Karpas-422 (cell line): ENCODE data around the gene SVOP. TPM values are rescaled to one million over a fixed set of nuclear protein-coding genes. Genes with fewer than 3 reads are reported as not detected.

Experiments used
- DNase-seq: peaks from one replicate; pipeline ENCODE4 v3.0.0-alpha.2; 2015
- H2AFZ ChIP-seq: fragments of 200-600 bp; sonication (generic); 2 replicates; pipeline ENCODE4 v1.6.1; 2014; ENCODE audit warnings: antibody characterized with exemption, low read length, mixed read lengths
- H3K27ac ChIP-seq: fragments of 200-600 bp; sonication (generic); 2 replicates; pipeline ENCODE4 v1.5.1; 2014; ENCODE audit warnings: mild to moderate bottlenecking, low read length, moderate library complexity
- H3K27me3 ChIP-seq: fragments of 200-600 bp; sonication (generic); 2 replicates; pipeline ENCODE4 v1.6.1; 2014; ENCODE audit warnings: low read length, mixed read lengths
- H3K36me3 ChIP-seq: fragments of 200-600 bp; sonication (generic); 2 replicates; pipeline ENCODE4 v1.6.1; 2014; ENCODE audit warnings: low read length, mixed read lengths; ENCODE audit not compliant: insufficient read depth
- H3K4me1 ChIP-seq: fragments of 200-600 bp; sonication (generic); 2 replicates; pipeline ENCODE4 v1.6.1; 2014; ENCODE audit warnings: mild to moderate bottlenecking, low read length, mixed read lengths
- H3K4me2 ChIP-seq: fragments of 200-600 bp; sonication (generic); 2 replicates; pipeline ENCODE4 v1.6.1; 2014; ENCODE audit warnings: low read length, low read depth, mild to moderate bottlenecking; ENCODE audit not compliant: poor library complexity, severe bottlenecking
- H3K4me3 ChIP-seq: fragments of 200-600 bp; sonication (generic); 2 replicates; pipeline ENCODE4 v1.5.1; 2014; ENCODE audit warnings: mild to moderate bottlenecking, antibody characterized with exemption, low read length, mixed read lengths
- H3K79me2 ChIP-seq: fragments of 200-600 bp; sonication (generic); 2 replicates; pipeline ENCODE4 v1.6.1; 2014; ENCODE audit warnings: mild to moderate bottlenecking, low read length, mixed read lengths
- H3K9ac ChIP-seq: fragments of 200-600 bp; sonication (generic); 2 replicates; pipeline ENCODE4 v1.6.0; 2014; ENCODE audit warnings: low read length
- H3K9me2 ChIP-seq: fragments of 200-600 bp; sonication (generic), shearing (Covaris generic); replicated peaks from 2 replicates; pipeline ENCODE4 v1.6.0; 2014; ENCODE audit warnings: mild to moderate bottlenecking, low read length, moderate library complexity; ENCODE audit not compliant: insufficient read depth
- H3K9me3 ChIP-seq: fragments of 300-700, 200-600 bp; sonication (generic); 2 replicates; pipeline ENCODE4 v1.6.1; 2014; ENCODE audit warnings: low read length, mixed read lengths
- H4K20me1 ChIP-seq: fragments of 200-600 bp; sonication (generic); 2 replicates; pipeline ENCODE4 v1.6.1; 2014; ENCODE audit warnings: mild to moderate bottlenecking, antibody characterized with exemption, low read length, low read depth; ENCODE audit not compliant: insufficient read depth
- total RNA-seq: library from RNA; depleted of rRNA; stranded (reverse); fragments of >200 nt; shearing (Covaris generic); gene quantifications from 2 replicates; pipeline ENCODE4 v1.2.3, GENCODE V29; 2014; ENCODE audit warnings: low replicate concordance

SVOP gene
- total RNA-seq, 1 experiment from 2014 or later: not detected

DNA sequence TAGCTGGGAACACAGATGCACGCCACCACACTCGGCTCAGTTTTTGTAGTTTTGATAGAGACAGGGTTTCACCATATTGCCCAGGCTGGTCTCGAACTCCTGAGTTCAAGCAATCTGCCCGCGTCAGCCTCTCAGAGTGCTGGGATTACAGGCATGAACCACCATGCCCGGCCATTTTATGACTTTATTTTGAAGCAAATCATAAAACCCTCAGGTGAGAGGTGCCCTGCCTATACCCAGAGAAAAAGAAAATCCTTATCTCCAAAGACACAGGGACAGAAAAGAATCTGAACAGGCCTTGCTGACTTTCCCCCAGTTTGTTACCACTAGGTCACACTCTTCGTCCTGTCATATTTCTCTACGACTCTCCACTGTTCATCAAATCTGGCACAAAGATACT is 92.2 kb downstream of the SVOP start:
- Histone ChIP-seq H3K9me3 (no peaks in the 10 kb centered on the region), H3K4me2 (no peak overlapping the region), H3K4me1 (no peaks in the 10 kb centered on the region), H4K20me1 (no peaks in the 10 kb centered on the region), H3K9ac (no peak overlapping the region), H3K4me3 (no peak overlapping the region), H3K36me3 (no peaks in the 10 kb centered on the region), H3K9me2 (no peaks in the 10 kb centered on the region; the same call in 1 of the 2 replicates), H3K27me3 (no peaks in the 10 kb centered on the region), H3K79me2 (no peaks in the 10 kb centered on the region), H2AFZ (no peak overlapping the region), H3K27ac (no peak overlapping the region)
- no peak for DNase-seq

DNA sequence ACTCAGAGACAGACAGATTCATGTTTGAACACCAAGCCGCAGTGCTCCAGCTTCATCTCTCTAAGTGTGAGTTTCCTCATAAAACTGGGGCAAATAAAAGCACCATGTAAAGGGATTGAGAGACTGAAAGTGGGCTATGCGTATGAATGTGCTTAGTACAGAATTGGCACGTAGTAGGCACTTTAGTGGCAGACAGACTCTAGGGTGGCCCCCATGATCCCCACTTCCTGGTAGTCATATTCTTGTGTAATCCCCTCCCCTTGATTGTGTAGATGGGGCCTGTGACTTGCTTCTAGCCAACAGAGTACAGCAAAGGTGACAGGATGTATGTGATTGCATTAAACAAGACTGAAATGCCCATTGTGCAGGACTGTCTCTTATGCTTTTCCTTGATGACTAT is 98.0 kb downstream of the SVOP start:
- Histone ChIP-seq H3K4me3 (no peak overlapping the region), H3K9me2 (no peaks in the 10 kb centered on the region; the same call in 1 of the 2 replicates), H3K27ac (no peak overlapping the region), H3K4me1 (no peaks in the 10 kb centered on the region), H3K36me3 (no peaks in the 10 kb centered on the region), H3K9ac (no peak overlapping the region), H2AFZ (no peak overlapping the region), H3K79me2 (no peaks in the 10 kb centered on the region), H3K9me3 (no peaks in the 10 kb centered on the region), H4K20me1 (no peaks in the 10 kb centered on the region), H3K27me3 (no peaks in the 10 kb centered on the region), H3K4me2 (no peak overlapping the region)
- DNase-seq: no peak

DNA sequence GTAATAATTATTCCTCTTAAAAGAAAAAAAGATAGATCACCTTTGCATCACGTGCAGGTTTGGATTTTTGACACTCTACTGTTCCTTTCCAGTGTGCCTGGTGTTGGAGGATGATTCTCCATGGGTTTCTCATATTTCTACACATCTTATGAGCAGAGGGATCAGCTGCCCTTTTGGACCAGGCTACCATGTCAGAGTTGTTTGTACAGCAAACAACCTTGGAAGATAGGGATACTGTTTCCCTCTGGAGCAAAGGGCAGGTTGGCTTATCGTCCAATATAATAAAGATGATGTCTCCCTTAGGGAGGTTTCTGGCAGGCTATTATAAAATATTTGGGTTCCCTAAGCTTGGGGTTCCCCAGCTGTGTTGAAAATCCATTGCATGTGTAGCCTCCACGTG is 98.9 kb downstream of the SVOP start:
- Histone ChIP-seq H4K20me1 (no peaks in the 10 kb centered on the region), H3K9me2 (no peaks in the 10 kb centered on the region; the same call in 1 of the 2 replicates), H3K79me2 (no peaks in the 10 kb centered on the region), H3K36me3 (no peaks in the 10 kb centered on the region), H3K27me3 (no peaks in the 10 kb centered on the region), H3K27ac (no peak overlapping the region), H3K4me1 (no peaks in the 10 kb centered on the region), H2AFZ (no peak overlapping the region), H3K9me3 (no peaks in the 10 kb centered on the region), H3K4me2 (no peak overlapping the region), H3K9ac (no peak overlapping the region), H3K4me3 (no peak overlapping the region)
- no peak for DNase-seq

- H3K79me2 ChIP-seq: no peaks in the 10 kb centered on the region
- H3K27ac ChIP-seq: no peak overlapping the region
- no peaks in the 10 kb centered on the region for H3K27me3 ChIP-seq
- no peak overlapping the region for H3K4me3 ChIP-seq
- no peaks in the 10 kb centered on the region for H3K36me3 ChIP-seq
- H3K9ac ChIP-seq: no peak overlapping the region
- DNase-seq: no peak
- no peak overlapping the region for H3K4me2 ChIP-seq
- no peak overlapping the region for H2AFZ ChIP-seq
- H3K9me2 ChIP-seq: no peaks in the 10 kb centered on the region
- no peaks in the 10 kb centered on the region for H3K9me3 ChIP-seq
- no peaks in the 10 kb centered on the region for H4K20me1 ChIP-seq
- H3K4me1 ChIP-seq: no peaks in the 10 kb centered on the region
These were observed 101.8 kb downstream of the SVOP start for GRCh38 chr12:108918960-108919642.

DNA sequence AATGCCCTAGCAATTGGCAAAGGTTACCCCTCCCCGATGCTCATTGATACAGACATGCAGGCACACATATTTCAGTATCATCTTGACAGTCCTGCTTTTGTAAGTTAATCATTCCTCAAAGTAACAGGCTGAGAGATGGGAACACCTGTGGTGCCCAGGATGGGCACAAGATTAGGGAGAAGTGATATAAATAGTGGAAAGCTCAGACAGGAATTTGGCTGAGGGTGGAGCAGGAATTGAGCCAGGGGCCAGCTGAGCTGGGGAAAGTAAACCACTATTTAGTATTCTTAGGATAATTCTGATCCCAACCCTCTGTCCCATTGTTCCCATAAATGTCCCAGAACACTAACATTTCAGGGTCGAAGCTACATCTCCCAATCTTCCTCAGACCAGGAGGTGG is 102.7 kb downstream of the SVOP start:
- no peaks in the 10 kb centered on the region for H3K36me3 ChIP-seq
- no peak overlapping the region for H3K27ac ChIP-seq
- H3K4me3 ChIP-seq: no peak overlapping the region
- H3K4me2 ChIP-seq: no peak overlapping the region
- H3K4me1 ChIP-seq: no peaks in the 10 kb centered on the region
- H3K27me3 ChIP-seq: no peaks in the 10 kb centered on the region
- H3K9me3 ChIP-seq: no peaks in the 10 kb centered on the region
- H4K20me1 ChIP-seq: no peaks in the 10 kb centered on the region
- no peak overlapping the region for H3K9ac ChIP-seq
- no peak overlapping the region for H2AFZ ChIP-seq
- DNase-seq: no peak
- H3K79me2 ChIP-seq: no peaks in the 10 kb centered on the region
- H3K9me2 ChIP-seq: no peaks in the 10 kb centered on the region

DNA sequence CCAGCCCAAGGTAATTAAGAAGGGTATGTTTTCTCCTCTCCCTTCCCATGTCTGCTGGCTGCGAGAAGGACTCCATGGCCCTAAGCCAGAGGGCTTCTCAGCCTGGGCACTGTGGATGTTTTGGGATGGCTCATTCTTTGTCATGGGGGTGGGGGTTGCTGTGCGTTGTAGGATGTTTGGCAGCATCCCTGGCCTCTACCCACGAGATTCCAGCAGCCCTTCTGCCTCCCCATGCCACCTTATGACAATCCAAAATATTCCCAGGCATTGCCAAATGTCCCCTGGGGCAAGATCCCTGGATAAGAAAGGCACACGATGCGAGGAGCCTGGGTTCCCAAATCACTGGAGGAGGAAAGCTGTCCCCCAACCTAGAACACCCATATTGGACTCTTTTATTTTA is 104.5 kb downstream of the SVOP start:
- H3K9me2 ChIP-seq: no peaks in the 10 kb centered on the region
- H3K4me1 ChIP-seq: no peaks in the 10 kb centered on the region
- no peak overlapping the region for H3K9ac ChIP-seq
- H3K9me3 ChIP-seq: no peaks in the 10 kb centered on the region
- no peak overlapping the region for H3K4me2 ChIP-seq
- H3K4me3 ChIP-seq: no peak overlapping the region
- no peak overlapping the region for H2AFZ ChIP-seq
- H3K36me3 ChIP-seq: no peaks in the 10 kb centered on the region
- DNase-seq: no peak
- H3K27ac ChIP-seq: no peak overlapping the region
- H3K27me3 ChIP-seq: no peaks in the 10 kb centered on the region
- H3K79me2 ChIP-seq: no peaks in the 10 kb centered on the region
- no peaks in the 10 kb centered on the region for H4K20me1 ChIP-seq

- H3K36me3 ChIP-seq: no peaks in the 10 kb centered on the region
- no peak overlapping the region for H3K4me3 ChIP-seq
- H4K20me1 ChIP-seq: no peaks in the 10 kb centered on the region
- no peak overlapping the region for H3K9ac ChIP-seq
- H3K27me3 ChIP-seq: no peaks in the 10 kb centered on the region
- H3K9me3 ChIP-seq: no peaks in the 10 kb centered on the region
- H3K9me2 ChIP-seq: no peaks in the 10 kb centered on the region
- H2AFZ ChIP-seq: no peak overlapping the region
- H3K27ac ChIP-seq: no peak overlapping the region
- no peaks in the 10 kb centered on the region for H3K79me2 ChIP-seq
- DNase-seq: no peak
- no peak overlapping the region for H3K4me2 ChIP-seq
- no peaks in the 10 kb centered on the region for H3K4me1 ChIP-seq
These were observed 105.2 kb downstream of the SVOP start for GRCh38 chr12:108915632-108916133.

DNA sequence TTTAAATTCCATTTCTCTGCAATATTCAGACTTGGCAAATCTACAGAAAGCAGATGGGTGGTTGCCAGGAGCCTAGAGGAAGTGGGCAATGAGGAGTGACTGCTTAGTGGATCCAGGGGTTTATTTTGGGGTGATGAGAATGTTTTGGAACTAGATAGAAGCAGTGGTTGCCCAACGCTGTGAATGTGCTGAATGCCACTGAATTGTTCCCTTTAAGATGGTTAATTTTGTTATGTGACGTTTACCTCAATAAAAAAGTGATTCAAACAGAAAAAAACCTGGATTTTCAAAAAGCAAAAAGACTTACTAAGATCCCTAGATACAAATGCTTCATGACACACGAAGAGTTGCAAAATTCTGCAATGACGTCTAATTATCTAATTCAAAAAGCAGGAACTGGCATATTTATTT is 106.7 kb downstream of the SVOP start:
- Histone ChIP-seq H3K27me3 (no peaks in the 10 kb centered on the region), H3K27ac (no peak overlapping the region), H3K9ac (no peak overlapping the region), H4K20me1 (no peaks in the 10 kb centered on the region), H3K4me3 (no peak overlapping the region), H2AFZ (no peak overlapping the region), H3K4me2 (no peak overlapping the region), H3K4me1 (no peaks in the 10 kb centered on the region), H3K9me3 (no peaks in the 10 kb centered on the region), H3K79me2 (no peaks in the 10 kb centered on the region), H3K9me2 (no peaks in the 10 kb centered on the region), H3K36me3 (no peaks in the 10 kb centered on the region)
- no peak for DNase-seq
